Measurements from ENCODE around the gene PRSS53.
A peak's percentile ranks its signal among the peaks of the same experiment; 100 is the strongest.
"Not testable (repeated sequence)": the region's sequence is repeated elsewhere in the genome, so short reads cannot be mapped to it uniquely, and the experiment has no call there.

The PRSS53 gene

DNA sequence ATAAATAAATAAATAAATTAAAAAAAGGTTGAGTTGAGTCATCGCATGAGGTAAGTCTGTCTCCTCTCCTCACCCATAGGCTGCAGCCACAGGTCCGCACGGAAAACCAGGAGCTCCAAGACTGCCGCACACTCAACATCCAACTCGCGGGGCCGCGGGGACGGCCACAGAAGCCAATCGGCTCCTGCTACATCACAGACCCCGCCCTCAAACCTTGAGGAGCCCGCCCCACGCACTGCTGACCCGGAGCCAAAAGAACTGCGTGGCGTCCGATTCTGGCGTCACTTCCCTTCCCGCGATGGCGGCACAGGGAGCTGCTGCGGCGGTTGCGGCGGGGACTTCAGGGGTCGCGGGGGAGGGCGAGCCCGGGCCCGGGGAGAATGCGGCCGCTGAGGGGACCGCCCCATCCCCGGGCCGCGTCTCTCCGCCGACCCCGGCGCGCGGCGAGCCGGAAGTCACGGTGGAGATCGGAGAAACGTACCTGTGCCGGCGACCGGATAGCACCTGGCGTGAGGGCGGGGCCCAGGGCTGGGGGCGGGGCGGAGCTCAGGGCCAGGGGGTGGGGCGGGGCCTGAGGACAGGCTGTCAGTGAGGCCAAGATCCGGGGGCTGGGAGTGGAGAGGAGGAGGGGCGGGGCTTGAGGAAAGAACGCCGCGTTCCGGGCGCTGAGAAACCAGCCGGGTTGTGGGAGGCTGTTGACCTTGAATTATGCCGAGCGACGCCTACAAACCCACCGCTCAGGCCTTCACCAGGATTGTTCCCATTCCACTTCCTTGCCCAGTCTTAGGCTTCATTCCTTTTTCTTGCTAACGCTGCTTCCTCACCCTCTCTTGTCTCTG is 28.9 kb upstream of the PRSS53 start, which contains the start of gene KAT8:
Gene KAT8, plus strand, starts transcription at position 281 of the 839 bp plus-strand sequence. Its CDS starts 18 bp downstream, at position 299.
- peak; percentile 95 for DNase-seq (ENCODE audit: low read depth)

DNA sequence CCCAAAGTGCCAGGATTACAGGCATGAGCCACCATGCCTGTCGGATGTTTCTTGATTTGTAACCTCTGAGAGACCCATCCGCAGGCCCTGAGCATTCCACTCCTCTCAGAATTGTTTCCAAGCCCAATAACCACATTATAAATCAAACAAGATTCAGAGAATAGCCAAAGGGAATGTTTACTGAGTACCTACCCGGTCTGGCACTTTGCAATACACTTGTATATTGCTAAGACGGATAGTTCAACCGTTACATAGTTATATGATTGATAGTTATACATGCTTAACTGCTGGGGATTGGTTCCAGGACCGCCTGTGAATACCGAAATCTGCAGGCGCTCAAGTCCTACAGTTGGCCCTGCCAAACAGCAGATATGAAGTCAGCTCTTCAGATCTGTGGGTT is 25.7 kb upstream of the PRSS53 start:
- DNase-seq (ENCODE audit: low read depth) = no peak

DNA sequence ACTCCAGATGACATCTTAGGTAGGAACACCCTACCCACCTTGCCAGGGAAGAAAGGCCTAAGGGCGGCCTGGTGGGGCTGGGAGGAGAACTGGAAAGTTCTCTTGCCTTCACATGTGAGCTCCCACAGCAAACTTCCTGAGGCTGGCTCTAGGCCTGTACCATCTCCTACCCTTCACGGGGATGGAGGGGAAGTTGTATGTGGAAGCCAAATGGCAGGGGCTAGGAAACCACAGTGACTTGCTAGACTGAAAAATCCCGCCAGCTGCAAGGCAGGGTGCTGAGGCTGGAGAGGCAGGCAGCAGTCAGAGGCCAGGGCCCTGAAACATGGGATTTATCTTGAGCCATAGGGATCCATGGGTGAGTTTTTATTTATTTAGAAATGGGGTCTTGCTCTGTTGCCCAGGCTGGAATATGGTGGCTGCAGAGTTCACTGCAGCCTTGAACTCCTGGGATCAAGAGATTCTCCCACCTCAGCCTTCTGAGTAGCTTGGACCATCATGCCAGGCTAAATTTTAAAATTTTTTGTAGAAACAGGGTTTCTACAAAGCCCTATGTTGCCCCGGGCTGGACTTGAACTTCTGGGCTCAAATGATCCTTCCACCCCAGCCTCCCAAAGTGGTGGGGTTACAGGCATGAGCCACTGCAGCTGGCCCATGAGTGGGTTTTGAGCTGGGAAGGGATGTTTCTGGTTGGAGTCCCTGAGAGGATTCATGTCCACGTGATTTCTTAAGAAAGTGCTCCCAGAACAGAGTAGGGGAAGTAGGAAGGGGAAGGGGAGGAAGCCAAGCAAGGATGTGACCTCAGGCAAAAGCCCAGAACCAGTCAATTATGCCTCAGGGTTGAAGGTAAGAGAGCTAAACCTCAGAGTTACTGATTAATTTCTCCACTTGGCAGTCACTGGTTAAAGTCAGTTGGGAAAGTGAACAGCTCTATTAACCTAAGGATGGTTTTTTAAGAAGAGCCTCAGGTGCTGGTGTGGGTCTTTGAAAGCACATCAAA is 24.7 kb upstream of the PRSS53 start:
- no peak for DNase-seq (ENCODE audit: low read depth)

DNA sequence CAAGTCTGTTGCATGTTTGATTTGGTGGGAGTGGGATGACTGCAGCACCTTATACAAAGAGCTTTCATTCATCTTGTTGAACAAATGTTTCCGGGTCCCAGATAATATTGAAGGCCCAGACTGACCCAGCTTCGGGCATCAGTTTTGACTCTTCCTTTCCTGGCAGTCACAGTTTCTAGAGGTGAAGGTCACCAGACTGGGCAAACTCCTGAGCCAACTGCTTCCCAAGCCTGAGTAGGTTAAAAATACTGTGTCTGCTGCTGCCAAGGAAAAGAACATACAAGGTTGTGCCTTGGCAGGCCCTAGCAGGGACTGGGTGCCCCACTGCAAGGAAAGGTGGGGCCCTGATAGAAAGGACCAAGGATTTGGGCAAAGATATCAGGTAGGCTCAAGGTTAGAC is 24.0 kb upstream of the PRSS53 start:
- DNase-seq (ENCODE audit: low read depth) = no peak

DNA sequence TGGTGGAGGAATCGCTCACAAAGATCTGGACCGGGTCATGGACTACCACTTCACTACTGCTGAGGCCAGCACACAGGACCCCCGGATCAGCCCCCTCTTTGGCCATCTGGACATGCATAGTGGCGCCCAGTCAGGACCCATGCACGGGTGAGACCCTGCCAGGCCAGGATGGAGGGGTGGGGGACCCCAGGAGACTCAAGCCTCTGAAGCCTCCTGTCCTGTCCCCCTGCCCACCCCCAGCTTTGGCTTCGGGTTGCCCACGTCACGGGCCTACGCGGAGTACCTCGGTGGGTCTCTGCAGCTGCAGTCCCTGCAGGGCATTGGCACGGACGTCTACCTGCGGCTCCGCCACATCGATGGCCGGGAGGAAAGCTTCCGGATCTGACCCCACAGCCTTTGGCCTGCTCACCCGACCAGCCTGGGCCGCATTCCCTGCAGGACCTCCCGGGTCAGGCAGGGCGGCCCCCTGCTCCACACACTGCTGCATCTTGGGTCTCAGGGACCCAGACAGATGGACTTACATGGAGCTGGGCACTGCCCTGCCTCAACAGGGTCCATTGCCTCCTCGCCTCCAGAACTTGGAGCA is 23.2 kb upstream of the PRSS53 start:
- DNase-seq (ENCODE audit: low read depth) = no peak

DNA sequence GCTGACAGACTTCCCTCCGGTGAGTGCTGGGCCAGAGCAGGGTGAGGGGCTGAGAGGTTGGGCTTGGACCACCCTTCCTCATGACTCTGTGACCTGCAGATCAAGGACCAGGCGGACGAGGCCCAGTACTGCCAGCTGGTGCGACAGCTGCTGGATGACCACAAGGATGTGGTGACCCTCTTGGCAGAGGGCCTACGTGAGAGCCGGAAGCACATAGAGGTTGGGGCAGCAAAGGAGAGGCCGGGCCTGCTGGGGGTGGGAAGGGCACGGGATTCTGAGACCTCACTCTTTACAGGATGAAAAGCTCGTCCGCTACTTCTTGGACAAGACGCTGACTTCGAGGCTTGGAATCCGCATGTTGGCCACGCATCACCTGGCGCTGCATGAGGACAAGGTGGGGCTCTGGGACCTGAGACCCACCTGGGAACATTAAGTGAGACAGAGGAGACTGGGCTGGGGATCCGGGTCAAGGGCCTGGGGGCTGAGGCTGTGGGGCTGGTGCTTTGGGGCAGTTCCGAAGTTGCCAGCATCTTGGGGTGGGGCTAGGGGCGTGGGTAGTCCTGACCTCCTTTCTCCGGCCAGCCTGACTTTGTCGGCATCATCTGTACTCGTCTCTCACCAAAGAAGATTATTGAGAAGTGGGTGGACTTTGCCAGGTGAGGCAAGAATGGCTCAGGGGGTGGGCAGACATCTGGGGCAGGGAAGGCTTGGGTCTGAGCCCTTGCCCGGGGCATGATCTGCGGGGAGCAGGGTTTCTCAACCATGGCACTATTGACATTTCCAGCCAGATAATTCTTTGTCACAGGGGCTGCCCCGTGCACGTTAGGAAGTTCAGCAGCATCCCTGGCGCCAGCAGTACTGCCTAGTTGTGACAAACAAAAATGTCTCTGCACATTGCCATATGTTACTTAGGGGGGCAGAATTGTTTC is 21.6 kb upstream of the PRSS53 start:
- no peak for DNase-seq (ENCODE audit: low read depth)

DNA sequence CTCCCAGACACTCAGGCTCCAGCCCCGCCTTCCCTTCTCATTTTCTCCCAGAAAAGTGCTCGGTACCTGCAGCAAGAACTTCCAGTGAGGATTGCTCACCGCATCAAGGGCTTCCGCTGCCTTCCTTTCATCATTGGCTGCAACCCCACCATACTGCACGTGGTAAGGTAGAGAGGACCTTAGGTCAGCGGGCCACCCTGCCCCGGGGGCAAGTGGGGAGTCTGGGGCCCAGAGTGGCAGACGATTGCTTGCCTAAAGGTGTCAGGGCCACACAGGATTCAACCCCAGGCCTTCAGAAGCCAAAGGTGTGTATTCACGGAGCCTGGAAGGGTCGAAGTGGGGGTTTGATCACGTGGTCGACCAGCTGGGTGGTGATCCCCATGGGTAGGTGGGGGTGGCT is 20.9 kb upstream of the PRSS53 start:
- DNase-seq (ENCODE audit: low read depth) = no peak

DNA sequence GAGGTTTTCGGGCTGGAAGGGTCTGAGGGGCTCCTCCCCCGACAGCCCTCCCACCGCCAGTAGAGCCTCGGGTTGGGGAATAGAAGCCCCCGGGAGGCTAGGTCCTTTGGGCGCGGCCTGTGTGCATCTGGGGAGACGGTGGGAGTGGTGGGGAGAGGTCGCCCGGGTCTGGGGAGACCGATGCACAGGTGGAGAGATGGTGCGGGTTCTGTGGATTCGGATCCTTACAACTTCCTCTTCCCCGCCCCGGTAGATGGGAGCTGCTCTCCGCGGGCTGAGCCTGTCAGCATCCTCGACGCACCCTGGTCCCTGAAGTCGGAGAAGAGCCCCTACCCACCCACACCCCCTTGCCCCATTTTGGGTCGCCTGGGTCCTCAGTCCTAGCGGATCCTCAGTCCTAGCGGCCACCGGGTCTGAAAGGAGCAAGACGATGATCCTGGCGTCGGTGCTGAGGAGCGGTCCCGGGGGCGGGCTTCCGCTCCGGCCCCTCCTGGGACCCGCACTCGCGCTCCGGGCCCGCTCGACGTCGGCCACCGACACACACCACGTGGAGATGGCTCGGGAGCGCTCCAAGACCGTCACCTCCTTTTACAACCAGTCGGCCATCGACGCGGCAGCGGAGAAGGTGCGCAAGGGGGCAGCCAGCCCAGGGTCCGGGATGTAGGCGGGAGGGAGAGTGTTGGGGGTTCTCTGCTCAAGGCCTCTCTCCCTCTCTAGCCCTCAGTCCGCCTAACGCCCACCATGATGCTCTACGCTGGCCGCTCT is 20.2 kb upstream of the PRSS53 start:
- no peak for DNase-seq (ENCODE audit: low read depth)

DNA sequence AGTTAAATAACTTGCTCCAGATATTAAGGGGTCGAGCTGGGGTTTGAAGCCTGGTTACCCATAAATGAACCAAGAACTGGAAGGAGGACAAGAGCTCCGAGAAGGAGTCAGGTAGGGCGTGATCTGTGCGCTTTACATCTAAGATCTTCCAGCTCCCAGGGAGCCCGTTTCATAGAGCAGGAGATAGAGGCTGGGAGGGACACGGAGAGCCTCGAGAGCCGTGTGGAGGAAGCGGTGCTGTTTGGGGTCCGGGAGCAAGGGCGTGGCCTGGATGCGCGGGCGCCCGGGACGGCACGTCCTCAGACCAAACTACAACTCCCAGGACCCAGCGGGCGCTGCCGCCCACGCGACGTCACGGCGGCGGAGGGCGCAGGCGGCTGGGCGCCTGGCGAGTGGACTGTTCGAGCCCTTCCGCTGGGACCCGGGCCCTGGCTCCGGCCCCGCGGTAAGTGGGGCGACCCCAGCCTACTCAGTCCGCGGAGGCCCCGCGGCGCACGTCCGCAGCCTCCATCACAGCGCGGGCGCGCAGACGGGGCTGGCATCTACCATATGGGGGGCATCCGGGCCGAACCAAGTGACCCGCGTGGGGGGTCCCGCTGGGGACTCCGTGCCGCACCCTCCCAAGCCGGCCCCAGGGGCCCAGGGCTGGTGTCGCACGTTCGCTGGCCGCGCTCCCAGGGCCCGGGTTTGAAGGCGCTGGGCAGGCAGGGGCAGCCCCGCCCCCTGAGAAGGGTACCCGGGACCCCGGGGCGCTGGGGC is 19.5 kb upstream of the PRSS53 start, which contains the start of gene BCKDK:
Gene BCKDK, plus strand, starts transcription at position 352 of the 759 bp plus-strand sequence. CDS start 838 bp downstream, outside the sequence.
- DNase-seq (ENCODE audit: low read depth) = peak; percentile 71

DNA sequence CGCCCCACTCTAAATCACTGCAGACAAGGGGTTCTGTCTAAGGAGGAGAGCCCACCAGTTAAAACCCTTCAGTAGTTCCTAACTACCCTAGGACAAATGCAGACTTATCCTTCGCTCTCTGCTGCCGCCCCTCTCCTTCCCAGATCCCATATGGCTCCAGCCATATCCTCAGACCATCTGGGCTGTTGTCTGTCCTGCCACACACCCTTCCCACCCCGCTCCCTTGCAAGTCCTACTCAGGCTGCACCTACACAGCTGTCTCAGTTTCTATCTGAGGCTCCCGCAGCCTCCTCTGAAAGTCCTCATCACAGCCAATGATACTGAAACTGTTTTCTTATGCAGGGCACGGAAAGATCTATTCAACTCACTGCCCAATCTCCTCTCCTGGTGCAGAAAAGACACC is 18.7 kb upstream of the PRSS53 start:
- no peak for DNase-seq (ENCODE audit: low read depth)

DNA sequence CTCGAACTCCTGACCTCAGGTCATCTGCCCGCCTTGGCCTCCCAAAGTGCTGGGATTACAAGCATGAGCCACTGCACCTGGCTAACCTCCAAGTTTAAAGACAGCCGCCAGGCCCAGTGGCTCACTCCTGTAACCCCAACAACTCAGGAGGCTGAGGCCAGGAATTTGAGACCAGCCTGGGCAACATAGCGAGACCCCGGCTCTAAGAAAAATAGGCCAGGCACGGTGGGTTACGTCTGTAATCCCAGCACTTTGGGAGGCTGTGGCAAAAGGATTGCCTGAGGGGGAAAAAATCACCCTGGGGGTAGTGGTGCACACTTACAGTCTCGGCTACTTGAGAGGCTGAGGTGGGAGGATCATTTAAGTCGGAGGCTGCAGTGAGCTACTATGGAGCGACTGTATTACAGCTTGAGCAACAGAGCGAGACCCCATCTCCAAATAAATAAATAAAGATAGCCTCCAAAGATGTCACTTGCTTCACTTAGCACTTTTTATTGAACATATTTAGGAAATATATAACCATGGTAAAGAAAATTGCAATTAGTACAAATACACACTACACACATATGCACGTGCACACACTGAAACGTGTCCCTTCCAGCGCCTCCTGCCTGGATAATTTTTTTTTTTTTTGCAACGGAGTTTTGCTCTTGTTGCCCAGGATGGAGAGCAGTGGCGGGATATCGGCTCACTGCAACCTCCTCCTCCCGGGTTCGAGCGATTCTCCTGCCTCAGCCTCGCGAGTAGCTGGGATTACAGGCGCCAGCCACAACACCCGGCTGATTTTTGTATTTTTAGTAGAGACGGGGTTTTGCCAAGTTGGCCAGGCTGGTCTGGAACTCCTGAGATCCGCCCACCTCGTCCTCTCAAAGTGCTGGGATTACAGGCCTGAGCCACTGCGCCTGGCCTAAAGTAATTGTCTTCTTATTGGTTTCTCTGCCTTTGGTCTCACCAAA is 18.0 kb upstream of the PRSS53 start:
- DNase-seq (ENCODE audit: low read depth) = no peak

DNA sequence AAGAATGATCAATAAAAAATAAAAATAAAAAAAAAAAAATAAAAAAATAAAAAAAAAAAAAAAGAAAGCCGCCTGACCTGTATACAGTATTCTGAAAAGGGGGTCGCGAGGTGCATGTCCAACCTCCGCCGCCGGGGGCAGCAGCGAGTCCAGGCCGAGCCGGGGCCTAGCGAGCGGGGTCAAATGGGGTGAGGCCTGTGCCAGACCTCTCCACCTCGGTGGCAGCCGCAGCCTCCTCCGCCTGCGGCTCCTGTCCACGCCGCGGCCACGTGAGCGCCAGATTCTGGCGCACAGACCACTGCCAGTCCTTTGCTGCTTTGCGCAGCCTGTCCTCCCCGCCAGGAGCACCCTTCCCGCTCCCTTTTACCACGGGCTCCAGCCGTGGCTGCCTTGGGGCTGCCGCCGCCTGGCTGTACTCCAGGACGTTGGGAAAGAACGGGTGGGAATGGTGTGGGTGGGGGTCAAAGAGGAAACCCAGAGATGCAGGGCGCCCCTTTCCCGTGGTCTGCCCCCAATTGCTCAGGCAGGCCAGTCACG is 17.0 kb upstream of the PRSS53 start:
- DNase-seq (ENCODE audit: low read depth) = peak; percentile 77

DNA sequence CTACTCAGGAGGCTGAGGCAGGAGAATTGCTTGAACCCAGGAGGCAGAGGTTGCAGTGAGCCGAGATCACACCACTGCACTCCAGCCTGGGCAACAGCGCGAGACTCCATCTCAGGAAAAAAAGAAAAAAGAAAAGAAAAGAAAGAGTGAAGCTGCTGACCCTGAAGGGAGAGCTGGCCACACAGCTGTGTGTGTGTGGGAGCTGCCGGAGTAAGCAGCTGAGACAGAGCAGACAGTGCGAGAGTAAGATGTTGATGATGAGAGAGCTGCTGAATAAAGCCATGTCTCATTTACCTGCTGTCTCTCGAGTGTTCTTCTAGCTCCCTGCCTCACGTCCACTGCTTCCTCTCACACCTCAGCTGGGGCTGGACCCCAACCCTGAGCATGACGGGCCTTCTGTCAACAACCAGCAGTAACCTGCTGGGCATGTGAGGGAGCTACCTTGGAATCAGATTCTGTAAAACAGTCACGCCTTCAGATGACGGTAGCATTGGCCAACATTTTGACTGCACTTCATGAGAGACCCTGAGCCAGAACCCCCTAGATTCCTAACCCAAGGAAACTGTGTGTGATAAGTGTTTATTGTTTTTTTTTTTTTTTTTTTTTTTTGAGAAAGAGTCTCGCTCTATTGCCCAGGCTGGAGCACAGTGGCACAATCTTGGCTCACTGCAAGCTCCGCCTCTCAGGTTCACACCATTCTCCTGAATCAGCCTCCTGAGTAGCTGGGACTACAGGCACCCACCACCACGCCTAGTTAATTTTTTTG is 12.3 kb upstream of the PRSS53 start:
- DNase-seq (ENCODE audit: low read depth) = not testable (repeated sequence)

DNA sequence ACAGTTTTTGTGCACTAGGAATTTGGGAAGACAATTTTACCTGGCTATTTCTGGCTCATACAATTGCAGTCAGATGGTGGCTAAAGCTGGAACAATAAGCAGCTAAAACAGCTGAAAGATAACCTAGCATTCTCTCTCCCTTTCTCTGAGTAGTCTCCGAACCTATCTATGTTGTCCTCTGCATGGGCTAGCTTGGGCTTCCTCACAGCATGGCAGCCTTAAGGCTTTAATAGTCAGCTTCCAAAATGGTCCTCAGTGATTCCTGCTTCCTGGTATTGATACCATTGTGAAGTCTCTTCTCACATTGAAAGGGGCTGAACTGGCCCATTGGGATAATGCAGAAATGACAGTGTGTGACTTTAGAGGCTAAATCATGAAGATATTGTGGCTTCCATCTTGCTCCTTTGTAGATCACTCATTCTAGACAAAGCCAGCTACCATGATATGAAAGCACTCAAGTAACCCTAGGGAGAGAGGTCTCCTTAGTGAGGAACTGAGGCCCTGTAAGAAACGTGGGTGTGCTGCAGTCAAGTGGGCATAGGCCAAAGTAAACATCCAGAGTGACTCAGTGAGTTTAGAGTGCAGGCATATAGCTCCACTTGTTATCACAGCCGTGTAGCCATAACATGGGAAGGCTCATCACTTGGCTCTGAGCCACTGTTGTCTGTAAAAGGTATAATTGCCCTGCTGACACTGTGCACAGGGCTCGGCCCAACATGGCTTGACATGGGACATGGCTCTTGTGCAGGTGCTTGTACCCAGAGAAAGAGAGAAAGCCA is 11.3 kb upstream of the PRSS53 start:
- no peak for DNase-seq (ENCODE audit: low read depth)

DNA sequence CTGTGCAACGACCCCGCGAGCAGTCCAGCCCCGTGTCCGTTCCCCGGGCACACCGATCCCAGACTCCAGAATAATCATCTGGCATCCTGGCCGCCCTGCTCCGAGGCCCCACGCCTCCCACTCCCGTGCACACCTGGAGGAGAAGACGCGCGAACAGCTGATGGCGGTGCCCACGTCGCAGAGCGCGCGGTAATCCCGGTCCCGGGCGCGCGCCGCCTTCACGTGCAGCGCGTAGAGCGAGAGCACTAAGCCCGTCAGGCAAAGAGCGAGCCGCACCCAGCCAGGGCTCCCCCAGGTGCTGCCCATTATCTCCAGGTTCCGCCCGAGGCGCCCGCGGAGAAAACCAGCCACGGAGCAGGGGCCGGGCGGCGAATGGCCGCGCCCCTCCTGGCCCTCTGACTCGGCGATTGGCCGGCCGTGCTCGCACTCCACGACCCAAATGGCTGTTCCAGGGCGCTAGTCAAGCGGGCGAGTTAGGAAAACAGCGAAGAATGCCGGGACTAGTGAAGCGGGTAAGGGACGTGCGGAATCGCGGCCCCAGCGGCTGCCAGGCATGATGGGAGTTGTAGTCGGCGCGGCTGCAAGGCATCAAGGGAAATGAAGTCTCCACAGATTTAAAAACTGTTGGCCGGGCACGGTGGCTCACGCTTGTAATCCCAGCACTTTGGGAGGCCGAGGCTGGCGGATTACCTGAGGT is 5.8 kb upstream of the PRSS53 start, which contains the start of gene VKORC1:
Gene VKORC1, minus strand, starts transcription at position 374 of the 697 bp plus-strand sequence. Its CDS starts 68 bp downstream, at position 306.
- peak; percentile 83 for DNase-seq (ENCODE audit: low read depth)

DNA sequence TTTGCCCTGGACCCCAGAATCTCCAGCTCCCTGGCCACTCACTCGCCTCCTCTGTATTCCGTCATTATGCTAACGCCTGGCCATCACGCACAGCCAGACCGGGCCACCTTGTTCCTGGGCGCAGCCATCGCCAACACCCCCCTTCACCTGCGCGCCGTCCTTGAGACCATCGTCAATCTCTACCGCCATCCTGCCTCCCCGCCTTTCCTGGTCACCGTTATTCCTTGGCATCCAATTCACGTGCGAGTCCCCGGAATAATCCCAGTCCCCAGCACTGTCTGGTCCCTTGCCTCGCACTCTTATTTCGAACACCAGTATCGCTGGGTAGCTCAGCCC is 5.3 kb upstream of the PRSS53 start:
- no peak for DNase-seq (ENCODE audit: low read depth)

Data from stimulated activated CD8-positive, alpha-beta memory T cell treated with anti-CD3 and anti-CD28 coated beads, Interleukin-4, amount 100 ng/mL, for 24 hours (primary cell).